ENCODE data around the gene ACBD6.
"Not testable (repeated sequence)": the region's sequence is repeated elsewhere in the genome, so short reads cannot be mapped to it uniquely, and the experiment has no call there.

The ACBD6 gene

DNA sequence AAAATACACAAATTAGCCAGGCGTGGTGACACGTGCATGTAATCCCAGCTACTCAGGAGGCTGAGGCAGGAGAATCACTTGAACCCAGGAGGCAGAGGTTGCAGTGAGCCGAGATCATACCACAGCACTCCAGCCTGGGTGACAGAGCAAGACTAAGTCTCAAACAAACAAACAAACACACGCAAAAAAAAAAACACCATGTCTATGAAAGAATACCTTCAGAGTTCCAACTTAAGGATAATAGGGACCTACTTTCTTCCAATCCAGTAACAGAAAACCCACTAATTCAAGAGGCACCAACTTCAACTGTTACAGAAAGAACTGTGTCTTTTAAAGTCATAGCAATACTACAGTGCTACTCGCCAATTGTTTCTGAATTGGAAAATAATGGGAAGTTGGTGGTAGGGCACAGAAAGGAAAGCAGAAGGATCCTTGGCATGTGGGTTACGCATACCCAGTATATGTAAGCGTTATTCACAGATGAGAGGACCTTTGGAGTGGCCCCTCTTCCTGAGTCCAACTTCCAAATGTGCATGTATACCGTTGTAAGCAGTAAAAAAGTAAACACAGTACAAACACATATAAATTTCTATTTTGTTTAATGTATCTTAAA lies 87.0 kb downstream of the ACBD6 start:
- DNase-seq (ENCODE audit: low read depth) = no peak
- in situ Hi-C loops (cut with HindIII; ENCODE audit: low sequenced_read_pairs) = no loop called here
- TF ChIP-seq, protein P1, sequence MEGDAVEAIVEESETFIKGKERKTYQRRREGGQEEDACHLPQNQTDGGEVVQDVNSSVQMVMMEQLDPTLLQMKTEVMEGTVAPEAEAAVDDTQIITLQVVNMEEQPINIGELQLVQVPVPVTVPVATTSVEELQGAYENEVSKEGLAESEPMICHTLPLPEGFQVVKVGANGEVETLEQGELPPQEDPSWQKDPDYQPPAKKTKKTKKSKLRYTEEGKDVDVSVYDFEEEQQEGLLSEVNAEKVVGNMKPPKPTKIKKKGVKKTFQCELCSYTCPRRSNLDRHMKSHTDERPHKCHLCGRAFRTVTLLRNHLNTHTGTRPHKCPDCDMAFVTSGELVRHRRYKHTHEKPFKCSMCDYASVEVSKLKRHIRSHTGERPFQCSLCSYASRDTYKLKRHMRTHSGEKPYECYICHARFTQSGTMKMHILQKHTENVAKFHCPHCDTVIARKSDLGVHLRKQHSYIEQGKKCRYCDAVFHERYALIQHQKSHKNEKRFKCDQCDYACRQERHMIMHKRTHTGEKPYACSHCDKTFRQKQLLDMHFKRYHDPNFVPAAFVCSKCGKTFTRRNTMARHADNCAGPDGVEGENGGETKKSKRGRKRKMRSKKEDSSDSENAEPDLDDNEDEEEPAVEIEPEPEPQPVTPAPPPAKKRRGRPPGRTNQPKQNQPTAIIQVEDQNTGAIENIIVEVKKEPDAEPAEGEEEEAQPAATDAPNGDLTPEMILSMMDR (IDR thresholded peaks at IDR 0.05; ENCODE audit: low read depth, low read length, missing control alignments) = no peak
- no peak overlapping the region for H3K4me3 ChIP-seq (ENCODE audit: low read depth, low read length)

DNA sequence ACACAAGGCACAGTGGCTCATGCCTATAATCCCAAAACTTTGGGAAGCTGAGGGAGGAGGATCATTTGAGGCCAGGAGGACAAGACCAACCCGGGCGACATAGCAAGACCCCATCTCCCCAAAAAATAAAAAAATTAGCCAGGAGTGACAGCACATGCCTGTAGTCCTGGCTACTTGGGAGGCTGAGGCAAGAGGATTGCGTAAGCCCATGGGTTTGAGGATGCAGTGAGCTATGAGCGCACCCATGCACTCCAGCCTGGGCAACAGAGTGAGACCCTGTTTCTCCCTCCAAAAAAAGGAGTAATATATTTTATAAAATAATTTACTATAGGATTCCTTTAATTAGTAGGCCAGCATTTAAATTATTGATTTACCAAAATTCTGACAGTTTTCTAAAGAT lies 89.8 kb downstream of the ACBD6 start:
- no peak overlapping the region for H3K4me3 ChIP-seq (ENCODE audit: low read depth, low read length)
- TF ChIP-seq, protein P1 (IDR thresholded peaks at IDR 0.05; ENCODE audit: low read depth, low read length, missing control alignments) = no peak
- DNase-seq (ENCODE audit: low read depth) = no peak
- in situ Hi-C loops (cut with HindIII; ENCODE audit: low sequenced_read_pairs) = no loop called here

DNA sequence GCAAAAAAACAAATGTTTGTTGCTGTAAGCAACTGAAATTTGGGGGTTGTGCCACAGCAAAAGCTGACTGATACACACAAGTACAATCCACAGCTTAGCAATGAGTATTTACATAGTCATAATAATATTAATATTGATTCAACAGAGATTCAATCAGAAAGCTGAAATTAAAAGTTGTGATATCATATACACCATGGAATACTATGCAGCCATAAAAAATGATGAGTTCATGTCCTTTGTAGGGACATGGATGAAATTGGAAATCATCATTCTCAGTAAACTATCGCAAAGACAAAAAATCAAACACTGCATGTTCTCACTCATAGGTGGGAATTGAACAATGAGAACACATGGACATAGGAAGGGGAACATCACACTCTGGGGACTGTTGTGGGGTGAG lies 94.2 kb downstream of the ACBD6 start:
- H3K4me3 ChIP-seq (ENCODE audit: low read depth, low read length); in situ Hi-C loops (cut with HindIII; ENCODE audit: low sequenced_read_pairs); DNase-seq (ENCODE audit: low read depth): not testable (repeated sequence)

DNA sequence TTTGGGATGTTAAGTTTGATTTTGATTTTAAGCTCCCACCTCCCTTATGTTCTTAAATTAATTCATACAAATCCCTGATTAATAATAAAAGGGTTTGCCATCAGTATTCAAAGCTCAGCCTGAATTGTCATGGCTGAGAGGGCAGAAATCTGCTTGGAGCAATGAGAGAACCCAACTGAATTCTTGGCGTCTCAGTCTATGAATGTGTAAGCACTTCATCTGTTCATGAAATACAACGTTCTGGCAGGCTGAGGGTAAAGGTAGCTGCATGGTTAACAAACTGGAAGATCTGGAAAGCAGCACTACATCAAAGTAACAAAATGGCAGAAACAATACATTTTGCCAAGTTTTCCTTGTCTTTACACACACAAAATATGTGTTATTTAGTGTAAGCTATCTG lies 95.3 kb downstream of the ACBD6 start:
- H3K4me3 ChIP-seq (ENCODE audit: low read depth, low read length) = no peak overlapping the region
- in situ Hi-C loops (cut with HindIII; ENCODE audit: low sequenced_read_pairs) = no loop called here
- DNase-seq (ENCODE audit: low read depth) = no peak
- TF ChIP-seq, protein P1 (IDR thresholded peaks at IDR 0.05; ENCODE audit: low read depth, low read length, missing control alignments) = no peak

DNA sequence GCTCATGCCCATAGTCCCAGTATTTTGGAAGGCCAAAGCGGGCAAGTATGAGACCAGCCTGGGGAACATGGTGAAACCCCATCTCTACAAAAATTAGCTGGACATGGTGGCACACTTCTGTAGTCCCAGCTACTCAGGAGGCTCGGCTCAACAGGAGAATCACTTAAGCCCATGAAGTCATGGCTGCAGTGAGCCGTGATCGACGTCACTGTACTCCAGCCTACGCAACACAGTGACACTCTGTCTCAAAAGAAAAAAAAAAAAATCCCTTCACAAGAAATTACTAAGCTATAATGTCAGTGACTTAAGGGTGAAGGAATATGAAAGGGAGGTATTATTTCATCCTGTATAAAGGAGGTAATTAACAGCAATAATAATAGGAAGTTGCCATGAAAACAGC lies 99.8 kb downstream of the ACBD6 start:
- in situ Hi-C loops (cut with HindIII; ENCODE audit: low sequenced_read_pairs) = no loop called here
- TF ChIP-seq, protein P1 (IDR thresholded peaks at IDR 0.05; ENCODE audit: low read depth, low read length, missing control alignments) = no peak
- DNase-seq (ENCODE audit: low read depth) = no peak
- no peak overlapping the region for H3K4me3 ChIP-seq (ENCODE audit: low read depth, low read length)

DNA sequence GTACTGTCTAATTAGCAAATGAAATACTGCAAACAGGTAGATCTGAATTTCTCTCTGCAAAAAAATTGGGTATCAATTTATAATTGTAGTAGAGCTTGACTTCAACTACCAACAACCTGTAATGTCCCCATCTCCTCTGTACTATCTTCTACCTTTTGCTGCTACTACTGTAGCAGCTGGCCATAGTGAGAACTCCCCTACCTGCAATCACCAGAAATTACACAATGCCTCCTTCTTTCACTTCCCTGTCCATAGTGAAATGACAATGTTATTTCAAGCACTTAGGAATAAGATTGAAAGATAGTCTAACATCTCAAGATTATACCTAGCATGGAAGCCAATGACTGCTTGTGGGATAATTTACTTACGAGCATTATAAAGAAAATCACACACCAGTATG lies 100.4 kb downstream of the ACBD6 start:
- no peak for DNase-seq (ENCODE audit: low read depth)
- in situ Hi-C loops (cut with HindIII; ENCODE audit: low sequenced_read_pairs) = no loop called here
- H3K4me3 ChIP-seq (ENCODE audit: low read depth, low read length) = no peak overlapping the region
- TF ChIP-seq, protein P1 (IDR thresholded peaks at IDR 0.05; ENCODE audit: low read depth, low read length, missing control alignments) = no peak

DNA sequence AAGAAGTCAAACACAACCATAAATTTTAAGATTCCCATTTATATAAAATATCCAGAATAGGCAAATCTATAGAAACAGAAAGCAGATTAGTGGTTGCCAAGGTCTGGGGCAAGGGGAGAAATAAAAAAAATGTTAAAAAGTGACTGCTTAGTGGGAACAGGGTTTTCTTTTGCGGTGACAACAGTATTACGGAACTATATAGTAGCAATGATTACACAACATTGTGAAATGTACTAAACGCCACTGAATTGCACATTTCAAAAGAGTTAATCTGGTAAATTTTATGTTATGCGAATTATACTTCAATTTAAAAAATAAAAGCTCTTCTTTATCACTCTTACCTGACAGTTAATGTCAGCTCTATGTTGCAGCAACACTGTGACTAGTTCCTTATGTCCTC lies 105.2 kb downstream of the ACBD6 start:
- DNase-seq (ENCODE audit: low read depth) = no peak
- no peak overlapping the region for H3K4me3 ChIP-seq (ENCODE audit: low read depth, low read length)
- TF ChIP-seq, protein P1 (IDR thresholded peaks at IDR 0.05; ENCODE audit: low read depth, low read length, missing control alignments) = no peak
- in situ Hi-C loops (cut with HindIII; ENCODE audit: low sequenced_read_pairs) = no loop called here

All from astrocyte of the cerebellum (primary cell).